ENCODE data around the gene CHST15.

GRCh38 chr10:124089859-124090258 lies 3.5 kb downstream of the CHST15 start:
- no peak for TF ChIP-seq CTCF (IDR thresholded peaks at IDR 0.05; ENCODE audit: poor library complexity, severe bottlenecking)
- no peak for TF ChIP-seq EP300 (conservative IDR thresholded peaks at IDR 0.05; ENCODE audit: poor library complexity, severe bottlenecking)
- no peak for TF ChIP-seq EZH2 (IDR thresholded peaks at IDR 0.05; ENCODE audit: borderline replicate concordance, insufficient read depth, low read length, poor library complexity, severe bottlenecking)
- TF ChIP-seq POLR2AphosphoS5 (IDR thresholded peaks at IDR 0.05): no peak
- no peak for TF ChIP-seq MXI1 (conservative IDR thresholded peaks at IDR 0.05; ENCODE audit: poor library complexity, severe bottlenecking)
- no peak for TF ChIP-seq SMC3 (conservative IDR thresholded peaks at IDR 0.05; ENCODE audit: poor library complexity)
- TF ChIP-seq TAF1 (IDR thresholded peaks at IDR 0.05; ENCODE audit: low read depth): no peak
